K562 (cell line): ENCODE measurements around the gene PHKA2.

Experiments
- E2F4 ChIP-seq: sonication (generic); formaldehyde crosslinking; IDR thresholded peaks from 2 replicates; pipeline ENCODE4 v1.8.0; 2022; ENCODE audit warnings: mild to moderate bottlenecking, low read depth, missing genetic modification reagents
- E2F5 ChIP-seq: sonication (generic); formaldehyde crosslinking; IDR thresholded peaks from 2 replicates; pipeline ENCODE4 v1.8.0; 2022; ENCODE audit warnings: mild to moderate bottlenecking, missing genetic modification reagents
- E4F1 ChIP-seq: fragments of 250-450 bp; sonication (Bioruptor Pico); IDR thresholded peaks from 2 replicates; pipeline ENCODE4 v1.5.0; 2021; ENCODE audit warnings: mild to moderate bottlenecking, borderline replicate concordance
- FOS ChIP-seq: IDR thresholded peaks from 3 replicates; pipeline ENCODE4 v1.6.1; 2011; ENCODE audit not compliant: insufficient read length; ENCODE audit errors: extremely low read depth
- JUND ChIP-seq, 2 experiments: IDR thresholded peaks; 2 replicates in 1 of 2; 3 replicates in 1 of 2; pipeline ENCODE4 v1.6.1; 2011; ENCODE audit warnings: borderline replicate concordance in 2 of 2, low read depth in 2 of 2, low read length in 2 of 2, improper control_type of control experiment in 1 of 2, missing biosample characterization in 1 of 2, missing genetic modification characterization in 1 of 2, missing genetic modification reagents in 1 of 2
- MXI1 ChIP-seq: IDR thresholded peaks from 2 replicates; pipeline ENCODE4 v1.6.1; 2011; ENCODE audit warnings: low read depth, mild to moderate bottlenecking, improper control_type of control experiment, low read length
- MYBL2 ChIP-seq, 2 experiments: fragments of 450-650 bp in 1 of 2; sonication (generic) in 1 of 2; formaldehyde crosslinking in 1 of 2; IDR thresholded peaks; 2 replicates each; pipeline versions ENCODE4 v1.6.1 to v1.8.1; 2017 to 2022; ENCODE audit warnings: borderline replicate concordance in 1 of 2, inconsistent platforms in 1 of 2, low read depth in 1 of 2, mild to moderate bottlenecking in 1 of 2, missing genetic modification reagents in 1 of 2, moderate library complexity in 1 of 2
- RBM17 ChIP-seq: fragments of 200-400 bp; formaldehyde crosslinking; IDR thresholded peaks from 2 replicates; pipeline ENCODE4 v1.6.1; 2017; ENCODE audit warnings: low read depth, mild to moderate bottlenecking, low read length, borderline replicate concordance
- RNF2 ChIP-seq: sonication (generic); IDR thresholded peaks from 2 replicates; pipeline ENCODE4 v1.6.1; 2016
- ZNF609 ChIP-seq: sonication (generic); formaldehyde crosslinking; IDR thresholded peaks from 2 replicates; pipeline ENCODE4 v1.8.1; 2023; ENCODE audit warnings: missing genetic modification reagents, mild to moderate bottlenecking, borderline replicate concordance

GRCh38 chrX:19019996-19020395 is 36.1 kb upstream of the PHKA2 start:
- no peak for TF ChIP-seq JUND (IDR thresholded peaks at IDR 0.05; ENCODE audit: borderline replicate concordance, low read depth, low read length)
- TF ChIP-seq JUND (tag; IDR thresholded peaks at IDR 0.05; ENCODE audit: borderline replicate concordance, low read depth, low read length): no peak
- TF ChIP-seq MYBL2 (IDR thresholded peaks at IDR 0.05; ENCODE audit: low read depth): no peak
- no peak for TF ChIP-seq MYBL2 (CRISPR knock-in tag; IDR thresholded peaks at IDR 0.05; ENCODE audit: borderline replicate concordance)
- TF ChIP-seq E4F1 (CRISPR knock-in tag): no peak
- no peak for TF ChIP-seq RBM17
- no peak for TF ChIP-seq MXI1
- no peak for TF ChIP-seq E2F5
- TF ChIP-seq ZNF609 (CRISPR knock-in tag): no peak
- no peak for TF ChIP-seq FOS
- no peak for TF ChIP-seq E2F4 (CRISPR knock-in tag)
- no peak for TF ChIP-seq RNF2
